Mesenchymal stem cell (in vitro differentiated cells and primary cell): Measurements from ENCODE around the gene PRDM8.
A peak's percentile ranks its signal among the peaks of the same experiment; 100 is the strongest.

Experiments
- DNase-seq: peaks from one replicate; pipeline ENCODE4 v3.0.0-alpha.2; 2013
- H2AFZ ChIP-seq: one replicate; pipeline ENCODE4 v1.6.1; 2013; ENCODE audit warnings: low read depth, mild to moderate bottlenecking, control low read depth, inconsistent platforms, low read length, moderate library complexity
- H2AK5ac ChIP-seq: 2 replicates; pipeline ENCODE4 v1.6.1; 2013; ENCODE audit warnings: low read length, moderate library complexity, mild to moderate bottlenecking, inconsistent platforms; ENCODE audit not compliant: severe bottlenecking
- H2BK120ac ChIP-seq: one replicate; pipeline ENCODE4 v1.6.1; 2013; ENCODE audit warnings: low read depth, mild to moderate bottlenecking, inconsistent platforms, low read length, moderate library complexity
- H2BK12ac ChIP-seq, 2 experiments: one replicate each; pipeline ENCODE4 v1.6.1; 2013; ENCODE audit warnings: inconsistent platforms in 2 of 2, low read length in 2 of 2, mild to moderate bottlenecking in 2 of 2, moderate library complexity in 2 of 2, control low read depth in 1 of 2
- H2BK15ac ChIP-seq: one replicate; pipeline ENCODE4 v1.6.1; 2013; ENCODE audit warnings: mild to moderate bottlenecking, low read depth, inconsistent platforms; ENCODE audit not compliant: poor library complexity, severe bottlenecking
- H2BK5ac ChIP-seq: 2 replicates; pipeline ENCODE4 v1.6.1; 2013; ENCODE audit warnings: low read depth, mild to moderate bottlenecking, low read length, control low read depth, inconsistent platforms; ENCODE audit not compliant: poor library complexity, severe bottlenecking
- H3K14ac ChIP-seq, 2 experiments: one replicate each; pipeline ENCODE4 v1.6.1; 2013; ENCODE audit warnings: inconsistent platforms in 2 of 2, low read length in 2 of 2, control low read depth in 1 of 2, mild to moderate bottlenecking in 1 of 2, moderate library complexity in 1 of 2
- H3K18ac ChIP-seq, 2 experiments: one replicate each; pipeline ENCODE4 v1.6.1; 2013; ENCODE audit warnings: inconsistent platforms in 2 of 2, low read length in 2 of 2, control low read depth in 1 of 2, low read depth in 1 of 2, mild to moderate bottlenecking in 1 of 2
- H3K23ac ChIP-seq, 2 experiments: one replicate each; pipeline ENCODE4 v1.6.1; 2013; ENCODE audit warnings: inconsistent platforms in 2 of 2, low read length in 2 of 2, mild to moderate bottlenecking in 2 of 2, moderate library complexity in 2 of 2, control low read depth in 1 of 2
- H3K27ac ChIP-seq: 2 replicates; pipeline ENCODE4 v1.5.1; 2013; ENCODE audit warnings: mild to moderate bottlenecking, moderate library complexity, low read length, control low read depth, inconsistent platforms; ENCODE audit not compliant: poor library complexity, severe bottlenecking
- H3K27me3 ChIP-seq, 2 experiments: 2 replicates each; pipeline versions ENCODE4 v1.6.1 to v1.7.0; 2013; ENCODE audit warnings: low read length in 2 of 2, mild to moderate bottlenecking in 2 of 2, moderate library complexity in 2 of 2, control low read depth in 1 of 2, inconsistent platforms in 1 of 2; ENCODE audit not compliant: control insufficient read depth in 1 of 2, insufficient read depth in 1 of 2
- H3K36me3 ChIP-seq, 2 experiments: 2 replicates each; pipeline versions ENCODE4 v1.6.1 to v1.7.0; 2013; ENCODE audit warnings: low read length in 2 of 2, control low read depth in 1 of 2, inconsistent platforms in 1 of 2, low read depth in 1 of 2, mild to moderate bottlenecking in 1 of 2; ENCODE audit not compliant: insufficient read depth in 2 of 2, control insufficient read depth in 1 of 2
- H3K4ac ChIP-seq, 2 experiments: one replicate each; pipeline ENCODE4 v1.6.1; 2013; ENCODE audit warnings: inconsistent platforms in 2 of 2, low read length in 2 of 2, mild to moderate bottlenecking in 2 of 2, moderate library complexity in 2 of 2, control low read depth in 1 of 2, low read depth in 1 of 2
- H3K4me1 ChIP-seq: 2 replicates; pipeline ENCODE4 v1.6.1; 2013; ENCODE audit warnings: low read depth, low read length, control low read depth; ENCODE audit not compliant: control insufficient read depth, insufficient read depth
- H3K4me2 ChIP-seq: 2 replicates; pipeline ENCODE4 v1.6.1; 2013; ENCODE audit warnings: low read length, mild to moderate bottlenecking, inconsistent platforms; ENCODE audit not compliant: poor library complexity, severe bottlenecking
- H3K4me3 ChIP-seq, 2 experiments: 2 replicates each; pipeline versions ENCODE4 v1.5.1 to v1.7.0; 2013; ENCODE audit warnings: low read length in 2 of 2, mild to moderate bottlenecking in 2 of 2, control low read depth in 1 of 2, low read depth in 1 of 2; ENCODE audit not compliant: insufficient read depth in 1 of 2
- H3K79me1 ChIP-seq: replicated peaks from 2 replicates; pipeline ENCODE4 v1.6.1; 2013; ENCODE audit warnings: mild to moderate bottlenecking, control low read depth, low read length, inconsistent platforms; ENCODE audit not compliant: poor library complexity, severe bottlenecking
- H3K9ac ChIP-seq: 2 replicates; pipeline ENCODE4 v1.7.0; 2013; ENCODE audit warnings: mild to moderate bottlenecking, low read length, moderate library complexity
- H3K9me3 ChIP-seq: 2 replicates; pipeline ENCODE4 v1.7.0; 2013; ENCODE audit warnings: mild to moderate bottlenecking, low read length; ENCODE audit not compliant: control insufficient read depth
- H4K8ac ChIP-seq: one replicate; pipeline ENCODE4 v1.6.1; 2013; ENCODE audit warnings: inconsistent platforms, mild to moderate bottlenecking, low read length, moderate library complexity
- H4K91ac ChIP-seq: one replicate; pipeline ENCODE4 v1.6.1; 2013; ENCODE audit warnings: mild to moderate bottlenecking, low read length, inconsistent platforms
- WGBS: methylation state at CpG from one replicate; pipeline ENCODE4 v1.1.7; 2013; ENCODE audit warnings: mixed read lengths; 5-methylcytosine and 5-hydroxymethylcytosine counted together

The PRDM8 gene

GRCh38 chr4:80235451-80235850 lies 38.1 kb downstream of the PRDM8 start:
- DNase-seq = no peak
- Histone ChIP-seq H4K8ac (no peak overlapping the region), H2BK12ac (no peak overlapping the region), H3K4me2 (no peak overlapping the region), H2AFZ (no peak overlapping the region), H3K9ac (peak overlapping the region; percentile 52), H3K14ac (no peak overlapping the region), H3K9me3 (no peaks in the 10 kb centered on the region), H3K4me1 (peaks cover 4% of the 10 kb centered on the region), H3K18ac (no peak overlapping the region), H2BK120ac (no peak overlapping the region), H3K27ac (peak overlapping the region; percentile 86), H2AK5ac (no peak overlapping the region), H3K23ac (no peak overlapping the region), H2BK15ac (no peak overlapping the region), H3K4ac (no peak overlapping the region), H3K79me1 (no peaks in the 10 kb centered on the region), H3K36me3 (no peaks in the 10 kb centered on the region), H2BK5ac (no peak overlapping the region), H3K27me3 (no peaks in the 10 kb centered on the region), H3K4me3 (no peak overlapping the region), H4K91ac (no peak overlapping the region)
- 38% methylated on average over 1 of the region's 1 CpG for WGBS

- Histone ChIP-seq H3K4me1 (peaks cover 5% of the 10 kb centered on the region), H3K14ac (no peak overlapping the region), H3K9ac (peak overlapping the region; percentile 77), H3K79me1 (no peaks in the 10 kb centered on the region), H3K4me2 (no peak overlapping the region), H4K91ac (no peak overlapping the region), H3K23ac (no peak overlapping the region), H3K4ac (no peak overlapping the region), H4K8ac (no peak overlapping the region), H3K27ac (peak overlapping the region; percentile 95), H2BK12ac (no peak overlapping the region), H3K36me3 (no peaks in the 10 kb centered on the region), H2BK120ac (no peak overlapping the region), H2BK15ac (no peak overlapping the region), H3K27me3 (no peaks in the 10 kb centered on the region), H2BK5ac (peak overlapping the region; percentile 8), H3K18ac (no peak overlapping the region), H2AK5ac (no peak overlapping the region), H3K9me3 (no peaks in the 10 kb centered on the region), H3K4me3 (peak overlapping the region in 1 of 2 experiments; percentile 20), H2AFZ (no peak overlapping the region)
- peak; percentile 82 for DNase-seq
- WGBS = 14% methylated on average over 4 of the region's 6 CpGs
These were observed 40.7 kb downstream of the PRDM8 start for GRCh38 chr4:80237992-80238391.

- Histone ChIP-seq H3K18ac (no peak overlapping the region), H3K4me2 (no peak overlapping the region), H2BK120ac (peak overlapping the region; percentile 39), H3K27me3 (no peaks in the 10 kb centered on the region), H3K4ac (no peak overlapping the region), H3K9me3 (no peaks in the 10 kb centered on the region), H2AK5ac (no peak overlapping the region), H2BK5ac (no peak overlapping the region), H3K9ac (peak overlapping the region; percentile 77), H2BK15ac (no peak overlapping the region), H3K27ac (peak overlapping the region; percentile 95), H4K8ac (no peak overlapping the region), H2AFZ (no peak overlapping the region), H3K23ac (no peak overlapping the region), H3K4me1 (peaks cover 5% of the 10 kb centered on the region), H3K36me3 (no peaks in the 10 kb centered on the region), H3K14ac (no peak overlapping the region), H3K4me3 (no peak overlapping the region), H4K91ac (no peak overlapping the region), H3K79me1 (no peaks in the 10 kb centered on the region), H2BK12ac (no peak overlapping the region)
- 68% methylated on average over 3 of the region's 3 CpGs for WGBS
- peak; percentile 37 for DNase-seq
These were observed 42.3 kb downstream of the PRDM8 start for GRCh38 chr4:80239480-80240150.

- Histone ChIP-seq H2BK5ac (no peak overlapping the region), H3K4me1 (peaks cover 5% of the 10 kb centered on the region), H3K27ac (peak overlapping the region; percentile 72), H3K9me3 (no peaks in the 10 kb centered on the region), H3K9ac (peak overlapping the region; percentile 20), H3K4me3 (no peak overlapping the region), H3K18ac (no peak overlapping the region), H2AFZ (no peak overlapping the region), H4K91ac (no peak overlapping the region), H2AK5ac (no peak overlapping the region), H3K79me1 (no peaks in the 10 kb centered on the region), H4K8ac (no peak overlapping the region), H2BK15ac (no peak overlapping the region), H3K27me3 (no peaks in the 10 kb centered on the region), H3K23ac (no peak overlapping the region), H2BK120ac (no peak overlapping the region), H2BK12ac (no peak overlapping the region), H3K36me3 (no peaks in the 10 kb centered on the region), H3K4ac (no peak overlapping the region), H3K14ac (no peak overlapping the region), H3K4me2 (no peak overlapping the region)
- DNase-seq = no peak
These were observed 43.7 kb downstream of the PRDM8 start for GRCh38 chr4:80240976-80241375.
